GM10266 (cell line): ENCODE measurements around the gene PMIS2.
A peak's percentile ranks its signal among the peaks of the same experiment; 100 is the strongest.
"Not testable (repeated sequence)": the region's sequence is repeated elsewhere in the genome, so short reads cannot be mapped to it uniquely, and the experiment has no call there.

ENCODE experiments used
- DNase-seq: peaks from one replicate; pipeline ENCODE4 v3.0.0; 2012; ENCODE audit errors: extremely low spot score
- CTCF ChIP-seq: IDR thresholded peaks from 2 replicates; pipeline ENCODE4 v1.5.1; 2012; ENCODE audit warnings: mild to moderate bottlenecking, low read depth; ENCODE audit not compliant: control insufficient read depth, insufficient read depth; ENCODE audit errors: missing control alignments

The PMIS2 gene

DNA sequence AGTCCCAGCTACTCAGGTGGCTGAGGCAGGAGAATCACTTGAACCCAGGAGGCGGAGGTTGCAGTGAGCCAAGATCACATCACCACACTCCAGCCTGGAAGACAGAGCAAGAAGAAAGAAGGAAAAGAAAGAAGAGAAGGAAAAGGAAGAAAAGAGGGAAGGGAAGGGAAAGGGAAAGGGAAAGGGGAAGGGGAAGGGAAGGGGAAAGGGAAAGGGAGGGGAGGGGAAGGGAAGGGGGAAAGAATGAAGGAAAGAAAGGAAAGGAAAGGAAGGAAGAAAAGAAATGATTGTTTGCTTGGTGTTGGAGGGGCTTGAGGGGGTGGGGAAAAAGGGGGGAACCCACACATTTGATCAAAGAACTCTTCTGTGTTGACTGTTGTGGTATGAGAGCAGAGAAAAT lies 10.0 kb downstream of the PMIS2 start:
- TF ChIP-seq CTCF, result no peak
- no peak for DNase-seq

DNA sequence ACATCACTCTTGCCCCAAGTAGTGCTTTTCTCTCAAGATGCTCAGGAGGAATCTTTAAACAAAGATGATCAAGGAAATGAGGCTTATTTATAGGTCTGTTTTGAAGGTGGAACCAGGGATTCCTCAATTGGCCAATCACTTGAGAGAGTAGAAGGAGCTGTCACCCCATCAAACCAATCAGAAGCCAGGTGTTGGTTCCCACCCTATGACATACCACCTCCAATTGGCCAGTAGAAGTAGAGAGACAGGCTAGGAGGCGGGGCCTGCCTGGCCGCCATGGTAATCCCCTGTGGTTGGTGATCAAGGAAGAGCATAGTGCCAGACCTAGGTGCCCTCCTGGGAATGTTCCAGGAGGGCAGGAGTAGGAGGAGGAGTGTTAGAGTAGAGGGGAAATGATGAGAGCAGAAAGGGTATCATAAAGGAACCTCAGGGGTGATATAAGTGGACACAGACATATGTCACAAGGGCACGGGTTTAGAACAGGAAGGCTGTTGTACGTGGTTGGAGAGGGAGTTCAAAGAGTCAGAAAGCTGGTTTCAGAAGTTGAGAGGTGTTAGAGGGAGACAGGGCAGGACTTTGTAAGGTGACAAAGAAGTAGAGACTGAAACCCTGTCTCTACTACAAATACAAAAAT lies 10.5 kb downstream of the PMIS2 start:
- TF ChIP-seq CTCF, result no peak
- DNase-seq, result peak; percentile 83

DNA sequence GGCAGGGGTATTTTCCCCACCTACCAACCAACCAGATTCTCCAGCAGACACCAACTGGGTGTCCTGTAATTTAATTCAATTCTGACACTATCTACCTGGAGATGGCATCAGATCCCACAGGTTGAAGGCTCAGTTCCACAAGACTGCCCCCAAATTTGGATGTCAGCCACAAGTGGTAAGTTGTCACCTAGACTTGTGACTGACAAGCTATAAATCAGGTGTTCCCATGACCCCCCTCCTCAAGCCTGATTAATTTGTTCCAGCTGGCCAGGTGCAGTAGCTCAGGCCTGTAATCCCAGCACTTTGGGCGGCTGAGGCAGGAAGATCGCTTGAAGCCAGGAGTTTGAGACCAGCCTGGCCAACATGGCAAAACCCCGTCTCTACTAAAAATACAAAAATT lies 16.0 kb downstream of the PMIS2 start:
- DNase-seq, result no peak
- no peak for TF ChIP-seq CTCF

DNA sequence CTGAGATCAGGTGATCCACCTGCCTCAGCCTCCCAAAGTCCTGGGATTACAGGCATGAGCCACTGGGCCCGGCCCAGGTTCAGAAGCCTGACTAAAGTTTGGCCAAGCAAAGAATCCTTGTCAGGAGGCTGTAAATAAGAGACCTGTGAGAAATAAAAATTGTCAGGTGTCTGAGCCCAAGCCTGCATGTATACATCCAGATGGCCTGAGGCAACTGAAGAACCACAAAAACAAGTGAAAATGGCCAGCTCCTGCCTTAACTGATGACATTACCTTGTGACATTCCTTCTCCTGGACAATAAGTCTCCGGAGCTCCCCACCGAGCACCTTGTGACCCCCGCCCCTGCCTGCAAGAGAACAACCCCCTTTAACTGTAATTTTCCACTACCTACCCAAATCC lies 18.5 kb downstream of the PMIS2 start:
- not testable (repeated sequence) for DNase-seq

GRCh38 chr19:35607170-35607569 lies 21.2 kb downstream of the PMIS2 start:
- not testable (repeated sequence) for DNase-seq

DNA sequence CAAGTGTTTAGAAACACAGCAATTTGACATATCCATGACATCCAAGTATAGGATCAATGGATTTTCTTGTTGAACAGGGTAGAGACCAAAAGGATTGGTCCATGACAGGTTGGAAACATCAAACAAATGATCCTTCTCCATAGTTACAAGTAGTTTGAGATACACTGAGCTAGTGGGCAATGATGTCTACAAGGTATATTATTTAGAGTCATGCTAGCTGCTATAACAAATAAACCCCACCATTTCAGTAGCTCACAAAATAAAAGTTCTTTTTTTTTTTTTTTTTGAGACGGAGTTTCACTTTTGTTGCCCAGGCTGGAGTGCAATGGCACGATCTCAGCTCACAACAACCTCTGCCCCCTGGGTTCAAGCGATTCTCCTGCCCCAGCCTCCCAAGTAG lies 21.7 kb downstream of the PMIS2 start:
- DNase-seq, result no peak
- TF ChIP-seq CTCF, result no peak

GRCh38 chr19:35608251-35608650 lies 22.3 kb downstream of the PMIS2 start:
- no peak for DNase-seq
- no peak for TF ChIP-seq CTCF

GRCh38 chr19:35609851-35610353 lies 23.9 kb downstream of the PMIS2 start:
- peak; percentile 40 for DNase-seq
- no peak for TF ChIP-seq CTCF

- DNase-seq, result no peak
- TF ChIP-seq CTCF, result no peak
Measured at GRCh38 chr19:35612224-35612558, 26.2 kb downstream of the PMIS2 start.
